ENCODE measurements around the gene MYO1C.

Gene MYO1C

GRCh38 chr17:1505586-1505985 is 13.1 kb upstream of the MYO1C start:
- no peak for DNase-seq (ENCODE audit: low read depth in 1 of 2, low spot score in 1 of 2)
- H3K27me3 ChIP-seq (ENCODE audit: insufficient read depth, poor library complexity, severe bottlenecking), result no peaks in the 10 kb centered on the region
- H3K27ac ChIP-seq (replicated peaks), result no peak overlapping the region
- no peak overlapping the region for H3K4me3 ChIP-seq (replicated peaks; ENCODE audit: insufficient read depth, low read length)
- no peak for TF ChIP-seq POLR2AphosphoS5 (IDR thresholded peaks at IDR 0.05; ENCODE audit: low read depth)
- TF ChIP-seq SPI1 (IDR thresholded peaks at IDR 0.05; ENCODE audit: borderline replicate concordance, low read depth), result no peak
- no peak for TF ChIP-seq CTCF (IDR thresholded peaks at IDR 0.05; ENCODE audit: insufficient read depth, low read length)

- TF ChIP-seq GABPA (IDR thresholded peaks at IDR 0.05; ENCODE audit: low read depth) (no peak), CTCF (IDR thresholded peaks at IDR 0.05; ENCODE audit: insufficient read depth, low read length) (no peak), REST (IDR thresholded peaks at IDR 0.05; ENCODE audit: insufficient replicate concordance, low read depth) (no peak), SPI1 (IDR thresholded peaks at IDR 0.05; ENCODE audit: borderline replicate concordance, low read depth) (no peak), POLR2AphosphoS5 (IDR thresholded peaks at IDR 0.05; ENCODE audit: low read depth) (no peak)
- Histone ChIP-seq H3K27ac (replicated peaks) (no peak overlapping the region), H3K4me3 (replicated peaks; ENCODE audit: insufficient read depth, low read length) (no peak overlapping the region), H3K27me3 (ENCODE audit: insufficient read depth, poor library complexity, severe bottlenecking) (no peaks in the 10 kb centered on the region)
- DNase-seq (ENCODE audit: low read depth in 1 of 2, low spot score in 1 of 2), result no peak
Measured at GRCh38 chr17:1504866-1505265, 12.4 kb upstream of the MYO1C start.

- H3K27ac ChIP-seq (replicated peaks), result no peak overlapping the region
- no peak overlapping the region for H3K4me3 ChIP-seq (replicated peaks; ENCODE audit: insufficient read depth, low read length)
- no peak for DNase-seq (ENCODE audit: low read depth in 1 of 2, low spot score in 1 of 2)
- TF ChIP-seq GABPA (IDR thresholded peaks at IDR 0.05; ENCODE audit: low read depth), result no peak
- TF ChIP-seq REST (IDR thresholded peaks at IDR 0.05; ENCODE audit: insufficient replicate concordance, low read depth), result no peak
- no peak for TF ChIP-seq SPI1 (IDR thresholded peaks at IDR 0.05; ENCODE audit: borderline replicate concordance, low read depth)
- no peak for TF ChIP-seq POLR2AphosphoS5 (IDR thresholded peaks at IDR 0.05; ENCODE audit: low read depth)
- no peak for TF ChIP-seq CTCF (IDR thresholded peaks at IDR 0.05; ENCODE audit: insufficient read depth, low read length)
- no peaks in the 10 kb centered on the region for H3K27me3 ChIP-seq (ENCODE audit: insufficient read depth, poor library complexity, severe bottlenecking)
Measured at GRCh38 chr17:1503699-1504098, 11.2 kb upstream of the MYO1C start.

- DNase-seq (ENCODE audit: low read depth in 1 of 2, low spot score in 1 of 2), result peak in 1 of 2 experiments; percentile 42
- no peaks in the 10 kb centered on the region for H3K27me3 ChIP-seq (ENCODE audit: insufficient read depth, poor library complexity, severe bottlenecking)
- no peak overlapping the region for H3K27ac ChIP-seq (replicated peaks)
- TF ChIP-seq SPI1 (IDR thresholded peaks at IDR 0.05; ENCODE audit: borderline replicate concordance, low read depth) (no peak), POLR2AphosphoS5 (IDR thresholded peaks at IDR 0.05; ENCODE audit: low read depth) (no peak), REST (IDR thresholded peaks at IDR 0.05; ENCODE audit: insufficient replicate concordance, low read depth) (no peak), GABPA (IDR thresholded peaks at IDR 0.05; ENCODE audit: low read depth) (no peak), CTCF (IDR thresholded peaks at IDR 0.05; ENCODE audit: insufficient read depth, low read length) (no peak)
- no peak overlapping the region for H3K4me3 ChIP-seq (replicated peaks; ENCODE audit: insufficient read depth, low read length)
Measured at GRCh38 chr17:1498869-1499268, 6.4 kb upstream of the MYO1C start.
